GM12865 (cell line): ENCODE measurements around the gene ZPR1.

Source experiments
- DNase-seq: peaks from one replicate; pipeline ENCODE4 v3.0.0; 2010; ENCODE audit warnings: low read depth
- H3K4me3 ChIP-seq: 2 replicates; pipeline ENCODE4 v1.5.1; 2011; ENCODE audit warnings: mild to moderate bottlenecking, low read depth, low read length, control low read depth
- CTCF ChIP-seq: IDR thresholded peaks from 2 replicates; pipeline ENCODE4 v1.5.1; 2011; ENCODE audit warnings: low read length, control low read depth, low read depth, inconsistent platforms; ENCODE audit not compliant: insufficient read depth; ENCODE audit errors: missing control alignments

Gene ZPR1

GRCh38 chr11:116750070-116750718 is 37.6 kb downstream of the ZPR1 start:
- DNase-seq, result no peak
- no peak for TF ChIP-seq CTCF
- H3K4me3 ChIP-seq, result no peak overlapping the region

GRCh38 chr11:116742104-116742503 is 45.7 kb downstream of the ZPR1 start:
- no peak for DNase-seq
- H3K4me3 ChIP-seq, result no peak overlapping the region
- no peak for TF ChIP-seq CTCF

- DNase-seq, result no peak
- H3K4me3 ChIP-seq, result no peak overlapping the region
- TF ChIP-seq CTCF, result no peak
These were observed 47.1 kb downstream of the ZPR1 start for GRCh38 chr11:116740741-116741140.

GRCh38 chr11:116738975-116739374 is 48.8 kb downstream of the ZPR1 start:
- no peak for TF ChIP-seq CTCF
- no peak for DNase-seq
- no peak overlapping the region for H3K4me3 ChIP-seq

- H3K4me3 ChIP-seq, result no peak overlapping the region
- no peak for TF ChIP-seq CTCF
- DNase-seq, result peak; percentile 15
These were observed 51.1 kb downstream of the ZPR1 start for GRCh38 chr11:116736763-116737162.

GRCh38 chr11:116733969-116734508 is 53.8 kb downstream of the ZPR1 start:
- peak; percentile 43 for DNase-seq
- H3K4me3 ChIP-seq, result no peak overlapping the region
- no peak for TF ChIP-seq CTCF
